Measurements from ENCODE around the gene PRKAA1.

DNA sequence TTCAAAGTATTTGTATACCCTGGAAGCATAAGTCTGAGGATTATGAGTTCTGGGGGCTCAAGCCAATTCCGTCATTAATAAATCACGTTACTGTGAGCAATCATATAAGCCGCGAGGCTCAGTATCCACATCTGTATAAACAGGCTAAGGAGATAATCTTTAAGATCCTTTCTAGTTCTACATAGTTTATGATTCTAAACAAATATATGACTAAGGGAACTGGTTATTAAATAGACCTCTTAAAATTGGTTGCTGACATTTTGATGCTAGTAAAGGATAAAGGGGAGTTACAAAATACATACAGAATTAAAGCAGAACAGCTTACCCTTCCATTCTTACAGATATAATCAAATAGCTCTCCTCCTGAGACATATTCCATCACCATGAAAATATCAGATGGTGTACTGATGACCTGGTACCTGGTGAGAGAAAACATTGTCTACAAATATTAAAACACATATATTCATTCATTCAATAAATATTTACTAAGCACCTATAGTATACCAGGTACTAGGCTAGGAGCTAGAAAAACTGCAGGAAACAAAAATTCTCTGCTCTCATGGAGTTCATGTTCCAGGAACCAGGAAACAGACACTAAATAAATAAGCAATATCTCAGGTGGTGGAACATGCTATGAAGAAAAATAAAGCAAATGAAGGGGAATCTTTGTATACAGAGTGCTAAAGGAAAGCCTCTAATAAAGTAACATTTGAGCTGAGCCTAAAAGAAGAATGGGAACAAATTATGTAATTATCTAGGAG lies 22.9 kb downstream of the PRKAA1 start:
- TF ChIP-seq EZH2 (IDR thresholded peaks at IDR 0.05) (no peak), POLR2AphosphoS5 (IDR thresholded peaks at IDR 0.05; ENCODE audit: borderline replicate concordance, low read depth, low read length) (no peak)
